ENCODE results near the gene XRCC1.

DNA sequence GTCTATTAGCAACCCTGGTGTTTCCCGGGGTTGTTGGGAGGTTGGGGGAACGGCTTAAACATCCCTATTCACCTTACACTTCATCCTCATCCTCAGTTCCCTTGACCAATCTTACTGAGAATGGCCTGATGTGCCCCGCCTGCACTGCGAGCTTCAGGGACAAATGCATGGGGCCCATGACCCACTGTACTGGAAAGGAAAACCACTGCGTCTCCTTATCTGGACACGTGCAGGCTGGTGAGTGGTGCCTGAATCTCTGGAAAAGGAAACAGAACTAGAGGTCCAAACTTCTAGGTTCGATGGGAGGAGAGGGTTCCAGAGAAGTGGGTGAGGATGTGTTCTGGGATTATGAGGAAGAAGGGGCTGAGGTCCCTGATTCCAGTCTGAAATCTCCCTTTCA is 6.1 kb upstream of the XRCC1 start:
- TF ChIP-seq CTCF (IDR thresholded peaks at IDR 0.05) (no peak), POLR2A (IDR thresholded peaks at IDR 0.05) (no peak), EP300 (IDR thresholded peaks at IDR 0.05) (no peak)
